Activated T-cell treated with anti-CD3 and anti-CD28 coated beads, Interleukin-2, amount 50 U/mL, for 4 hours (primary cell): ENCODE data around the gene CFAP61. TPM values are rescaled to one million over a fixed set of nuclear protein-coding genes. Genes with fewer than 3 reads are reported as not detected.

Experiments
- ATAC-seq, 2 donors: fragments of 200-7000 bp; cut with Tn5 transposase; one replicate each; pipeline ENCODE4 v1.10.0; 2021
- DNase-seq: peaks from one replicate; pipeline ENCODE4 v3.0.0-alpha.2; 2020
- H3K27me3 Mint-ChIP-seq: one replicate; pipeline ENCODE4 v1.8.0; 2021; ENCODE audit warnings: low read depth, mixed read lengths
- H3K36me3 Mint-ChIP-seq: one replicate; pipeline ENCODE4 v1.8.0; 2022; ENCODE audit warnings: mixed read lengths; ENCODE audit not compliant: insufficient read depth
- H3K4me1 Mint-ChIP-seq: one replicate; pipeline ENCODE4 v1.8.0; 2021; ENCODE audit warnings: low read depth, mixed read lengths
- H3K4me3 Mint-ChIP-seq: one replicate; pipeline ENCODE4 v1.8.0; 2021; ENCODE audit warnings: mild to moderate bottlenecking, moderate library complexity, mixed read lengths
- H3K9me3 Mint-ChIP-seq: one replicate; pipeline ENCODE4 v1.8.0; 2021; ENCODE audit warnings: mixed read lengths
- total RNA-seq, 3 donors: library from RNA; stranded (reverse); gene quantifications; one replicate each; pipeline ENCODE4 v1.2.1, GENCODE V29; 2021

Gene CFAP61
- total RNA-seq, 3 donors from 2014 or later: 0.49 TPM; not detected in 2

DNA sequence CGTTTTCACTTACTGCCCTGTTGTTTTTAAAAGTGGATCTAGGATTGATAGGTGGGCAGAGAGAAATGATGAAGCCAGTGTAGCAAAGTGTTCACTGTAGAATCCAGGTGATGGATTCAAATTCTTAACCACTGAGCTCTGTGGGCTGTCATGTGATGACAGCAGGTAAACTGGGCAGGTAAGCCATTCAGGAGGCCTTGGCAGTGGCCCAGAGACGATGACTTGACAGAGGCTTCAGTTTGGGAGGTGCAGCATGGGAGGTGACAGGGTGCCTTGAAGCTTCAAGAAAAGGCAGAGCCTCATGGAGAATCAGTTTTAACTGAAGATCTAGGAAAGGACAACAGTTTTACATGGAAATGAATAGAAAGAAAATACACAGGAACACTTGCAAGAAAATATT, 33.2 kb upstream of the CFAP61 start:
- Mint-ChIP-seq H3K27me3 (no peaks in the 10 kb centered on the region), H3K9me3 (no peaks in the 10 kb centered on the region), H3K36me3 (peaks cover 13% of the 10 kb centered on the region), H3K4me3 (peak overlapping the region; percentile 90), H3K4me1 (peaks cover 62% of the 10 kb centered on the region)
- DNase-seq: no peak
- no peak for ATAC-seq

DNA sequence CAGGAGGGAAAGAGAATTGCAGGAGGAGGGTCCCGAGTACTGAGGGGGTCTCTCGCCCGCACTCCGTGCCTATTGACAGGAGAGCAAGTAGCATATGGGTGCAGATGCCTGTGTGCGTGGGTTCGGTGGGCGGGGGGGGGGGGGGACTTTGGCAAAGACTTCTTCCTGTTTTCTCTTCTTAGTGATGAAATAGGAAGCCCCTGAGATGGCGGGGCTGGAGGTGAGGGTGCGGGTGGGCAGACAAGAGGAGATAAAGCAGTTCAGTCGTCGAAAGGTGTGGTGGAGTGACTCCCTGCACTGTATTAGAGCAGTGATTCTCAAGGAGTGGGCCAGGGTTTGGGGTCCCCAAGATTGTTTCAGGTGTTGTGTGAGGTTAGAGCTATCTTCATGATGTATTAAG, 31.4 kb upstream of the CFAP61 start:
- peak overlapping the region; percentile 35 for H3K4me3 Mint-ChIP-seq
- DNase-seq: no peak
- H3K9me3 Mint-ChIP-seq: no peaks in the 10 kb centered on the region
- no peak for ATAC-seq
- H3K27me3 Mint-ChIP-seq: no peaks in the 10 kb centered on the region
- peaks cover 59% of the 10 kb centered on the region for H3K4me1 Mint-ChIP-seq
- peaks cover 16% of the 10 kb centered on the region for H3K36me3 Mint-ChIP-seq

DNA sequence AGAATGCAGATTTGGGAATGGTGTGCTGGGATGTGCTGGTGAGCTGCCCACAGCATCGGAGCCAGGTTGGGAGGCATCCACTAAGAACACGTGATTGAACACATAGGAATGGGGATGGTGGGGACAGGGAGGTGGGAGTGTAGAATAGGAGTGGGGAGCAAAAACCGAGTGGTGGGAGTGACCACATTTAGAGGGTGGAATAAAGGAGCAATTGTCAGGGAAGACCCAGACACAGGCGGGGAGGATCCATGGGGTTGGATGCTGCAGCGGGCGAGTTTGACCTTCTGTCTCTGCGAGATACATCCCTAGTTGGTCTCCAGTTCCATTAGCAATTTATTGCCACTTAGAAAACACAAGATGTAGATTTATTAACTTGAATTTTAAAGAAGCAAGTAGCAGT, 30.5 kb upstream of the CFAP61 start:
- Mint-ChIP-seq H3K9me3 (no peaks in the 10 kb centered on the region), H3K36me3 (peaks cover 16% of the 10 kb centered on the region), H3K27me3 (no peaks in the 10 kb centered on the region), H3K4me3 (no peak overlapping the region), H3K4me1 (peaks cover 54% of the 10 kb centered on the region)
- no peak for DNase-seq
- no peak for ATAC-seq

DNA sequence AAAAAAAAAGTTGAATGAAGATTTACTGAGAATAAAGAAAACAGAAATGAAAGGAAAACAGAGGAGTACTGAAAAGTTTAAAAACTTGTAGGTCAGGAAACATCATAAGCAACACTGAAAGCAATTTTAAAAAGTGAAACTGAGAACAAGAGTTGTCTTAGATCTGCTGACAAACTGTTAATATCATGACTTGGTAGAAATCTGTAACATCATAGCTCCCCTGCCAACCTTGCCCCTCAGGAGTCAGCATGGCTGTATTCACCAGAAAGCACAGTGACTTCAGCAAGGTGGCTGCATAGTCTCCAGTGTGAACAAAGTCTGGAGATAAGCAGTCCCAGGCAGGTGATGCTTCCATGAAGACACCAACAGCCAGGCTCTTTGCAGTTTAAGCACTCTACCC, 29.8 kb upstream of the CFAP61 start:
- Mint-ChIP-seq H3K27me3 (no peaks in the 10 kb centered on the region), H3K4me3 (no peak overlapping the region), H3K9me3 (no peaks in the 10 kb centered on the region), H3K4me1 (peaks cover 51% of the 10 kb centered on the region), H3K36me3 (peaks cover 16% of the 10 kb centered on the region)
- DNase-seq (no peak), ATAC-seq (peak; percentile 62 to 66)

DNA sequence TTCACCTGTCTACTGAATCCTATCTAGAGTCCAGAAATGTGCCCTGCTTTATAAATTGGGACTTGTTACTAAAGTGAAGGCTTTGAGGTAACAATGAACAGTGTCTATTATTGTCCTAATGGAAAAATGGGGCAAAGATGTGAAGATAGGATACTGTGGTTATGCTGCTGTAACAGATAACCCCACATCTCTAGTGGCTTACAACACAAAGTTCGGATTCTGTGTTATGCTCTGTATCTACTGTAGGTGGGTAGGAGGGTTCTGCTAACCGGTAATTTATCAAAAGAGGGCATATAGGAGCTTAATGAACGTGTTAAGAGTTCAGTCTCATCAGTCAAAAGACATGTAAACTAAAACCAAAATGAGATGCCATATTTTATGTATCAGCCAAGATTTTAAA, 28.9 kb upstream of the CFAP61 start:
- peaks cover 43% of the 10 kb centered on the region for H3K4me1 Mint-ChIP-seq
- peaks cover 16% of the 10 kb centered on the region for H3K36me3 Mint-ChIP-seq
- DNase-seq: no peak
- no peaks in the 10 kb centered on the region for H3K9me3 Mint-ChIP-seq
- no peaks in the 10 kb centered on the region for H3K27me3 Mint-ChIP-seq
- no peak for ATAC-seq
- H3K4me3 Mint-ChIP-seq: no peak overlapping the region

DNA sequence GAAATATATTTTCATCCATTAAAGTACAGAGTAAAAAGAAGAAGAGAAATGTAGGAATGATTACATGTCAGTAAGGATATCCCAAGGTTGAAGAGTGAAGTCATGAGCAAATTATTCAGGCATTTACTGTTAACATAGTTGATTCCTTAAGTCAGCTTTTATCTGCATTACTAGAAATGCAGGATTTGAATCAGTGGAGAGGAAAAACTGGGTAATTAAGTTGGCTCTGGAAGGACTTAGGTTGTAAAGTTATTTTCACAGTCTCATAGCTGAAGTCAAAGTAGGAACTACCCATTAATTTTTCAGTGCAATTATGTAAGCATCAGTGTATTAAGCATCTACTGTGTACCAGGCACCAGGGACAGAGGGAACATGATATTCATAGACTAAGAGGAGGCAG, 27.4 kb upstream of the CFAP61 start:
- Mint-ChIP-seq H3K9me3 (no peaks in the 10 kb centered on the region), H3K36me3 (peaks cover 12% of the 10 kb centered on the region), H3K4me1 (peaks cover 28% of the 10 kb centered on the region), H3K27me3 (no peaks in the 10 kb centered on the region), H3K4me3 (no peak overlapping the region)
- ATAC-seq (no peak), DNase-seq (no peak)

DNA sequence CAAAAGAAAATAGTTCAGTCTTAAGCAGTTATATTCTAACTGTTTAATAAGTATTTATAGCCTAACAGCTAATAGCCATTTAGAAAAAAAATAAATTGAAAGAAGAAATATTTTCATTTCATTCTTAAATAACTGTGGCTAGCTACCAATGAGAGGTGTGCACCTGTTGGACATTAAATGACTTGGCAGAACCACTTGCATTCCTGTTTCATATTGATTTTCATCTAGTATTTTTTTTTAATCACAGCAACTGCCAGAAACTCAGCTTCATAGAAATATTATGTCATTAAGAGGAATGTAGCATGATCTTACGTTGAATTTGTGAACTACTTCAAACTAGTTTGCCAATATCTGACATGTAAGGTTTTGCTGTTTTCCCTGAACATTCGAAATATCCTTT, 25.0 kb upstream of the CFAP61 start:
- no peak overlapping the region for H3K4me3 Mint-ChIP-seq
- ATAC-seq (no peak), DNase-seq (no peak)
- no peaks in the 10 kb centered on the region for H3K9me3 Mint-ChIP-seq
- peaks cover 15% of the 10 kb centered on the region for H3K36me3 Mint-ChIP-seq
- no peaks in the 10 kb centered on the region for H3K27me3 Mint-ChIP-seq
- H3K4me1 Mint-ChIP-seq: peaks cover 8% of the 10 kb centered on the region

DNA sequence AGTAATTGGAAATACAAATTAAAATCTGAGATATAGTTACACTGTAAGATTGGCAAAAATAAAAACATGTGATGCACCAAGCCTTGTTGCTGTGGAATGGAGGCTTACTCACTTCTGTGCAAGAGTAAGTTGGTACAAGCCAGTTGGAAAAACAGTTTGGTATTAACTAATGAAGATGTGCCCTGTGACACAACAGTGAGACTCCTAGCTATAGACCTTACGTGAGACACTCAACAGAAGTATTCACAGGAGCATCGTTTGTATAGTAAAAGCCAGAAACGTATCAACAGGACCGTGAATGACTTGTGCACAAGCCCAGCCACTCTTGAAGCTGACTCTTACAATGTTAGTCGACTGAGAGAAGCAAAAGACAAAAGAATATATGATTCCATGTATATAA, 20.5 kb upstream of the CFAP61 start:
- H3K9me3 Mint-ChIP-seq: no peaks in the 10 kb centered on the region
- no peaks in the 10 kb centered on the region for H3K4me1 Mint-ChIP-seq
- no peaks in the 10 kb centered on the region for H3K27me3 Mint-ChIP-seq
- ATAC-seq: no peak
- H3K36me3 Mint-ChIP-seq: peaks cover 18% of the 10 kb centered on the region
- no peak for DNase-seq
- no peak overlapping the region for H3K4me3 Mint-ChIP-seq

DNA sequence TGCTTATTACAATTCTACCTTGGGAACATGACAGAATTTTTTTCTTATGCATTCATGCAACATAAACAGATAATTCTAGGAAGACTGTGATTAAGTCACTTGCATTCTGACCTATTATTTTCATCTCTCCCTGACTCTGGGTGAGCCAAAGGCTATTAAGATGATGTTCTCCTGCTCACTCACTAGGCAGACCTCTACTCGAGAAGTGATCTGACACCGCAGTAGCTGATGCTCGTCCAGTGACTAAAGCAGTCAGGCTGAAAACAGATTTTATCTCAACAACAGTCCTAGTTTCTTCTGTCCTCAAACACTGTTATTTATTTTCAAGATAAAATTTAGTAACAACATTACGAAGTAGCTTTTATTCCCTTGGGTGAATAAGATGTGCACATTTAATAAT, 17.8 kb upstream of the CFAP61 start:
- H3K36me3 Mint-ChIP-seq: peaks cover 37% of the 10 kb centered on the region

DNA sequence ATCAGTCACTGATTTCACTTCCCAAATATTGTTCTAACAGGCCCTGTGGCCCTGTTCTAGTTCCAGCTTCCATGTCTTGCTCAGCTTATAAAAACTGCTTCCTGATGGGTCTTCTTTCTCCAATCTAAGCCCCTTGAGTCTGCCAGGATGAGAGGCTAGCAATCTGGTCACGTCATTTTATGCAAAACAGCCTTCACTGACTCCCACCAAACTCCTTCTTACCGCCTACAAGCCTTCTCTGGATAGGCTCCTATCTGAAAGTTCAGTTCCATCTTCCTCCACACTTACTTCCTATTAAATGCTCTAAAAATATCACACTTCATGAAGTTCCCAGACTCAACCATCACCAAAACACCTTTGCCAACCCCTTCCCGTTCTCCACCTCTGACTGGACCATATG, 15.6 kb upstream of the CFAP61 start:
- no peaks in the 10 kb centered on the region for H3K4me1 Mint-ChIP-seq

More for the DNA sequence above, 17.8 kb upstream of the CFAP61 start:
- no peak for ATAC-seq
- no peaks in the 10 kb centered on the region for H3K27me3 Mint-ChIP-seq
- no peaks in the 10 kb centered on the region for H3K9me3 Mint-ChIP-seq
- no peaks in the 10 kb centered on the region for H3K4me1 Mint-ChIP-seq
- DNase-seq: no peak
- no peak overlapping the region for H3K4me3 Mint-ChIP-seq

DNA sequence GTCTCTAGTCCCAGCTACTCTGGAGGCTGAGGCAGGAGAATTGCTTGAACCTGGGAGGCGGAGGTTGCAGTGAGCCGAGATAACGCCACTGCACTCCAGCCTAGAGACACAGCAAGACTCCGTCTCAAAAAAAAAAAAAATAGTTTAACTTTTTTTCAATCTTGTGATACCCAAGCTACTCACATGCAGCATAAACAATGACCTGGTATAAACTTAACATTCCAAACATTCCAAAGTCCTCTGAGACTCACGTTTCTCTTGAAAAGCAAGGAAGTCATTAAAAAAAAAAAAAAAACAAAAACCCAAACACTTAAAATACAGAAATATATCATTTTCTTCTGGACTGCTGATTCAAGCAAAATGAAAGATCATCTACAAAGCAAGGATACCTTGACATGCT, 14.4 kb upstream of the CFAP61 start:
- H3K4me3 Mint-ChIP-seq: no peak overlapping the region
- no peaks in the 10 kb centered on the region for H3K4me1 Mint-ChIP-seq
- peaks cover 47% of the 10 kb centered on the region for H3K36me3 Mint-ChIP-seq
- DNase-seq (no peak), ATAC-seq (no peak)
- H3K27me3 Mint-ChIP-seq: no peaks in the 10 kb centered on the region
- no peaks in the 10 kb centered on the region for H3K9me3 Mint-ChIP-seq

More for the DNA sequence above, 15.6 kb upstream of the CFAP61 start:
- no peaks in the 10 kb centered on the region for H3K27me3 Mint-ChIP-seq
- DNase-seq (no peak), ATAC-seq (no peak)
- no peak overlapping the region for H3K4me3 Mint-ChIP-seq
- peaks cover 41% of the 10 kb centered on the region for H3K36me3 Mint-ChIP-seq
- no peaks in the 10 kb centered on the region for H3K9me3 Mint-ChIP-seq

DNA sequence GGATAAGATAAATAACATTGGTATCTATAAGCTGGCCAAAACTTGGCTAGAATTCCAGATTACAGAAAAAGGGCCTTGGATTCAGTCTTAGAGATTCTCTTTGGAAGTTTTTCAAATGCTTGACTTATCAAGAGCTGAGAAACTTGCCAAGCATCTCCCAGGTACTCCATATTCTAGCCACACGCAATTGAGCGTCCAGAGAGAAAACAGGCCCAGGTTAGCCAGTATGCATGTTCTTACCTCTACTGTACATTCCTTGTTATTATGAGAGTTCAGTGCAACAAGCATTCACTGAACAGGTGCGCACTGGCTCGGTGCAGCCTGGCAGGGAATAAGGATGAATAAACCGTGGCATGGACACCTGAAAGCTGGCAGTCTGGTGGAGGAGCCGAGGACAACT, 13.7 kb upstream of the CFAP61 start:
- Mint-ChIP-seq H3K9me3 (no peaks in the 10 kb centered on the region), H3K27me3 (no peaks in the 10 kb centered on the region), H3K4me1 (no peaks in the 10 kb centered on the region), H3K36me3 (peaks cover 53% of the 10 kb centered on the region), H3K4me3 (no peak overlapping the region)
- ATAC-seq: no peak
- DNase-seq: no peak

DNA sequence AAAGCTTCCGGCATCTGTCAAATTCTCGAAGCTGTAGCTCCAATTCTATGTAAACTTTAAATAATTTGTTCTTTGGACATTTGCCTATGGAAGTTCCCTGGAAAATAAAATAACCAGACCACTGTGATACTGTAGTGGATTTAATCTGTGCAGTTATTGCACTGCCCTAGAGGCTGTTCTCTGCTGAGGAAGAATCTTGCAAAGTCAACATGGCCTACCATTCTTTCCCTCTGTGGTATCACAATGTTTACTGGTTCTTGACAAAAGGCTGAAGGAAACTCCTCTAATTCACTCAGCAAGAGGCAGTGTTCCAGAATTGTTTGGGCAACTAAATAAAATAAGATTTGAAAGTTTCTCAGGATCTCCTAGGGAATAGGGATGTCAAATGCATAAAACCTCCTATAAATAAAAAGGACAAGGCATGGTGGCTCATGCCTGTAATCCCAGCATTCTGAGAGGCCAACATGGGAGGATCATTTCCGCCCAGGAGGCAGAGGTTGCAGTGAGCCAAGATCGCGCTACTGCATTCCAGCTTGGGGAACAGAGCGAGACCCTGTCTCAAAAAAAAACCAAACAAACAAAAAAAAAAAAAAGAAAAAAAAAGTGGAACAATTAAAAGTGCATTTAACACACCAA, 12.5 kb upstream of the CFAP61 start:
- Mint-ChIP-seq H3K4me3 (no peak overlapping the region), H3K9me3 (no peaks in the 10 kb centered on the region), H3K36me3 (peaks cover 58% of the 10 kb centered on the region), H3K4me1 (no peaks in the 10 kb centered on the region), H3K27me3 (no peaks in the 10 kb centered on the region)
- DNase-seq (no peak), ATAC-seq (no peak)

DNA sequence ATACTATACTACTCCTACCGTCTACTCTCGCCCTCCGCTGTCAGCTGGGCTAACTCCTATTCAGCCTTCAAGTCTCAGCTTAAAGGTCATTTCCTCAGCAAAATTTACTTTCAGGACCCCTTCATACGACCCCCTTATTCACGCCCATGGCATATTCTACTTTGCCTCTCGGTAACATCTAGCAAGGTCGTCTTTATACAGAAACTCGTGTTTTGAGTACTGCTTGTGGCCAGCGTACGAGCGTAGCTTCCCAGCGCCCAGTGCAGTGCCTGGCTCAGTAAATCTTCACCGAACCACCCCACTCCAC, 612 bp upstream of the CFAP61 start:
- ATAC-seq (peak; percentile 22 to 28), DNase-seq (no peak)
- Mint-ChIP-seq H3K36me3 (peaks cover 23% of the 10 kb centered on the region), H3K4me1 (peaks cover 20% of the 10 kb centered on the region), H3K9me3 (no peaks in the 10 kb centered on the region), H3K27me3 (peaks cover 8% of the 10 kb centered on the region), H3K4me3 (peak overlapping the region; percentile 98)

DNA sequence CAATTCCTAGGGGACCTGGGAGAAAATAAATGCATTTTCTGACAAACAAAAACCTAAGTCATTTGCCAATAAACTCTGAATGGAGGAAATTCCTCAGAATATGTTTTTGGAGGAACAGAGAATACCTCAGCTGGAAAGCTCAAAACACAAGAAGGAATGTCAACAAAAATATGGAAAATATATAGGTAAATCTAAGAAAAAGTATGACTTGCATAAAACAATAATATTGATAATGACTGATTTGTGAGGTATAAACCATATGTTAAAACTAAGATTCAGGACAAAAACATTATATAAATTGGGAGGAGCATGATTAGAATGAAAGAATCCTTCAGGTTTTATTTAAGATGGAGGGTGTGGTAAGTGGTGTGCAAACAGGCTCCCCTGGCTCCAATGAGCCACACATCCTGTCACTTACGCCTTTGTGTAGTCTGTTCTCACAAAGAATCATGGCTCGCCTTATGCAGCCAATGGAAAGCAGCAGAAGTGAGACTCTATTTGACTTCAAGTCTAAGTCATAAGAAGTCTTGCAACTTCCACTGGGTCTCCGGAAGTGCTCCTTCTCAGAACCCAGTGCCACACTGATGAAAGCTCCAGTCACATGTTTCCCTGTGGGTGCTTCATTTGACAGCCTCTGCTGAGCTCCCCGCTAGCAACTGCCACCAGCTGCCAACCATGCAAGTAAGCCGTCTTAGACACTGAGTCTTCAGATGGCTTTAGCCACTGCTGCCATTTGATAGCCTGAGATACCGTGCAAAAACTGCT, 8.1 kb downstream of the CFAP61 start:
- DNase-seq (no peak), ATAC-seq (no peak)
- Mint-ChIP-seq H3K9me3 (no peaks in the 10 kb centered on the region), H3K36me3 (no peaks in the 10 kb centered on the region), H3K4me1 (no peaks in the 10 kb centered on the region), H3K27me3 (peaks cover 30% of the 10 kb centered on the region), H3K4me3 (no peak overlapping the region)
